Upper lobe of right lung (tissue), 1 donor: Measurements from ENCODE around the gene NBEA. TPM values are rescaled to one million over a fixed set of nuclear protein-coding genes. Genes with fewer than 3 reads are reported as not detected.
"Not testable (repeated sequence)": the region's sequence is repeated elsewhere in the genome, so short reads cannot be mapped to it uniquely, and the experiment has no call there.

Experiments used
- ATAC-seq: fragments of 200-7000 bp; cut with Tn5 transposase; one replicate; pipeline ENCODE4 v1.9.1; 2020; ENCODE audit warnings: mild to moderate bottlenecking, moderate library complexity
- DNase-seq: peaks from one replicate; pipeline ENCODE4 v3.0.0-alpha.2; 2020
- H3K27ac ChIP-seq: fragments of 200-600 bp; one replicate; pipeline ENCODE4 v1.8.0; 2022
- H3K27me3 ChIP-seq: fragments of 200-600 bp; one replicate; pipeline ENCODE4 v1.8.0; 2022; ENCODE audit warnings: mild to moderate bottlenecking
- H3K36me3 ChIP-seq: fragments of 200-600 bp; one replicate; pipeline ENCODE4 v1.8.0; 2022
- H3K4me1 ChIP-seq: fragments of 200-600 bp; one replicate; pipeline ENCODE4 v1.8.0; 2022
- H3K4me3 ChIP-seq: fragments of 200-600 bp; one replicate; pipeline ENCODE4 v1.8.0; 2022; ENCODE audit warnings: mild to moderate bottlenecking
- H3K9me3 ChIP-seq: fragments of 200-600 bp; one replicate; pipeline ENCODE4 v1.8.0; 2022
- intact Hi-C: fragments of 100-400 bp; cut with DNase I; formaldehyde crosslinking; loops from one replicate; pipeline ENCODE4 v1.11.0; 2022
- total RNA-seq: library from RNA; stranded (reverse); fragmentation: NEBNext Ultra II Directional; extraction: Animal tissue kit (Norgen Biotek cat#: 25700); gene quantifications from one replicate; pipeline ENCODE4 v1.2.1, GENCODE V29; 2021
- TF ChIP-seq, protein P1 (sequence below): fragments of 200-600 bp; IDR thresholded peaks from one replicate; pipeline ENCODE4 v1.8.0; 2022; ENCODE audit warnings: antibody characterized with exemption
- donor health status: DM: no; HTN: yes; CAD: no; lungs with severe emphysema.

The NBEA gene
- total RNA-seq, 1 donor from 2014 or later = 5.6 TPM

- H3K27ac ChIP-seq = no peak overlapping the region
- H3K27me3 ChIP-seq = no peaks in the 10 kb centered on the region
- intact Hi-C loops = no loop called here
- ATAC-seq (no peak), DNase-seq (no peak)
- no peak overlapping the region for H3K4me3 ChIP-seq
- TF ChIP-seq, protein P1, sequence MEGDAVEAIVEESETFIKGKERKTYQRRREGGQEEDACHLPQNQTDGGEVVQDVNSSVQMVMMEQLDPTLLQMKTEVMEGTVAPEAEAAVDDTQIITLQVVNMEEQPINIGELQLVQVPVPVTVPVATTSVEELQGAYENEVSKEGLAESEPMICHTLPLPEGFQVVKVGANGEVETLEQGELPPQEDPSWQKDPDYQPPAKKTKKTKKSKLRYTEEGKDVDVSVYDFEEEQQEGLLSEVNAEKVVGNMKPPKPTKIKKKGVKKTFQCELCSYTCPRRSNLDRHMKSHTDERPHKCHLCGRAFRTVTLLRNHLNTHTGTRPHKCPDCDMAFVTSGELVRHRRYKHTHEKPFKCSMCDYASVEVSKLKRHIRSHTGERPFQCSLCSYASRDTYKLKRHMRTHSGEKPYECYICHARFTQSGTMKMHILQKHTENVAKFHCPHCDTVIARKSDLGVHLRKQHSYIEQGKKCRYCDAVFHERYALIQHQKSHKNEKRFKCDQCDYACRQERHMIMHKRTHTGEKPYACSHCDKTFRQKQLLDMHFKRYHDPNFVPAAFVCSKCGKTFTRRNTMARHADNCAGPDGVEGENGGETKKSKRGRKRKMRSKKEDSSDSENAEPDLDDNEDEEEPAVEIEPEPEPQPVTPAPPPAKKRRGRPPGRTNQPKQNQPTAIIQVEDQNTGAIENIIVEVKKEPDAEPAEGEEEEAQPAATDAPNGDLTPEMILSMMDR = no peak
- H3K36me3 ChIP-seq = no peaks in the 10 kb centered on the region
- no peaks in the 10 kb centered on the region for H3K4me1 ChIP-seq
- no peaks in the 10 kb centered on the region for H3K9me3 ChIP-seq
Measured at GRCh38 chr13:34959489-34959888, 17.4 kb downstream of the NBEA start.

GRCh38 chr13:34964558-34964957 is 22.5 kb downstream of the NBEA start:
- no peak overlapping the region for H3K27ac ChIP-seq
- intact Hi-C loops = no loop called here
- TF ChIP-seq, protein P1 = no peak
- no peaks in the 10 kb centered on the region for H3K36me3 ChIP-seq
- DNase-seq (no peak), ATAC-seq (no peak)
- H3K27me3 ChIP-seq = no peaks in the 10 kb centered on the region
- H3K4me3 ChIP-seq = no peak overlapping the region
- no peaks in the 10 kb centered on the region for H3K4me1 ChIP-seq
- H3K9me3 ChIP-seq = no peaks in the 10 kb centered on the region

- no peak overlapping the region for H3K4me3 ChIP-seq
- TF ChIP-seq, protein P1 = no peak
- H3K27ac ChIP-seq = no peak overlapping the region
- intact Hi-C loops = no loop called here
- H3K9me3 ChIP-seq = no peaks in the 10 kb centered on the region
- no peaks in the 10 kb centered on the region for H3K27me3 ChIP-seq
- no peaks in the 10 kb centered on the region for H3K4me1 ChIP-seq
- DNase-seq = no peak
- no peaks in the 10 kb centered on the region for H3K36me3 ChIP-seq
- no peak for ATAC-seq
Measured at GRCh38 chr13:34967851-34968562, 25.9 kb downstream of the NBEA start.

DNA sequence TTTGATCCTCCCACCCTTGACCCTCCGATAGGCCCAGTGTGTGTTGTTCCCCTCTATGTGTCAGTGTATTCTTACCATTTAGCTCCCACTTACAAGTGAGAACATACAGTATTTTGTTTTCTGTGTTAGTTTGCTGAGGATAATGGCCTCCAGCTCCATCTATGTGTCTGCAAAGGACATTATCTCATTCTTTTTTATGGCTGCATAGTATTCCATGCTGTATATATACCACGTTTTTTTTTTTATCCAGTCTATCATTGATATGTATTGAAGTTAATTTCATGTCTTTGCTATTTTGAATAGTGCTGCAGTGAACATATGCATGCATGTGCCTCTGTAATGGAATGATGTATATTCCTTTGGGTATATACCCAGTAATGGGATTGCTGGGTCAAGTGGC is 27.5 kb downstream of the NBEA start:
- H3K4me3 ChIP-seq, ATAC-seq, H3K4me1 ChIP-seq, DNase-seq, H3K9me3 ChIP-seq, H3K27me3 ChIP-seq, intact Hi-C loops, H3K27ac ChIP-seq, H3K36me3 ChIP-seq: not testable (repeated sequence)

- no peak for DNase-seq
- no peaks in the 10 kb centered on the region for H3K27me3 ChIP-seq
- H3K27ac ChIP-seq = no peak overlapping the region
- H3K4me3 ChIP-seq = no peak overlapping the region
- intact Hi-C loops = no loop called here
- TF ChIP-seq, protein P1 = no peak
- H3K36me3 ChIP-seq = no peaks in the 10 kb centered on the region
- no peaks in the 10 kb centered on the region for H3K4me1 ChIP-seq
- ATAC-seq = no peak
- no peaks in the 10 kb centered on the region for H3K9me3 ChIP-seq
Measured at GRCh38 chr13:34970961-34971360, 28.9 kb downstream of the NBEA start.

- no peak for DNase-seq
- TF ChIP-seq, protein P1 = no peak
- no peak overlapping the region for H3K4me3 ChIP-seq
- H3K9me3 ChIP-seq = no peaks in the 10 kb centered on the region
- H3K27me3 ChIP-seq = no peaks in the 10 kb centered on the region
- intact Hi-C loops = no loop called here
- H3K4me1 ChIP-seq = no peaks in the 10 kb centered on the region
- no peaks in the 10 kb centered on the region for H3K36me3 ChIP-seq
- ATAC-seq = no peak
- H3K27ac ChIP-seq = no peak overlapping the region
Measured at GRCh38 chr13:34971473-34971872, 29.4 kb downstream of the NBEA start.

DNA sequence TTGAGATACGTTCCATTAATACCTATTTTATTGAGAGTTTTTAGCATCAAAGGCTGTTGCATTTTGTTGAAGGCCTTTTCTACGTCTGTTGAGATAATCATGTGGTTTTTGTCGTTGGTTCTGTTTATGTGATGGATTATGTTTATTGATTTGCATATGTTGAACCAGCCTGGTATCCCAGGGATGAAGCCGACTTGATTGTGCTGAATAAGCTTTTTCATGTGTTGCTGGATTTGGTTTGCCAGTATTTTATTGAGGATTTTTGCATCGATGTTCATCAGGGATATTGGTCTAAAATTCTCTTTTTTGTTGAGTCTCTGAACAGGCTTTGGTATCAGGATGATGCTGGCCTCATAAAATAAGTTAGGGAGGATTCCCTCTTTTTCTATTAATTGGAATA is 43.1 kb downstream of the NBEA start:
- H3K4me3 ChIP-seq, H3K9me3 ChIP-seq, H3K4me1 ChIP-seq, intact Hi-C loops, H3K27me3 ChIP-seq, H3K27ac ChIP-seq, DNase-seq, H3K36me3 ChIP-seq, ATAC-seq: not testable (repeated sequence)
